Muscle layer of colon (tissue), 2 donors: ENCODE results near the gene UTY.
"Not testable (repeated sequence)": the region's sequence is repeated elsewhere in the genome, so short reads cannot be mapped to it uniquely, and the experiment has no call there.

Source experiments
- H3K27ac ChIP-seq: one replicate; pipeline ENCODE4 v1.7.0; 2013; ENCODE audit warnings: low read depth, mild to moderate bottlenecking, low read length, moderate library complexity
- H3K27me3 ChIP-seq, 2 donors: one replicate each; pipeline ENCODE4 v1.7.0; 2013; ENCODE audit warnings: low read length in 2 of 2, mild to moderate bottlenecking in 2 of 2; ENCODE audit not compliant: insufficient read depth in 2 of 2, control insufficient read depth in 1 of 2
- H3K36me3 ChIP-seq: one replicate; pipeline ENCODE4 v1.7.0; 2013; ENCODE audit warnings: mild to moderate bottlenecking, low read length; ENCODE audit not compliant: insufficient read depth
- H3K4me1 ChIP-seq: one replicate; pipeline ENCODE4 v1.7.0; 2013; ENCODE audit warnings: mild to moderate bottlenecking, low read length; ENCODE audit not compliant: insufficient read depth
- H3K4me3 ChIP-seq, 2 donors: one replicate each; pipeline ENCODE4 v1.7.0; 2013; ENCODE audit warnings: low read length in 2 of 2, low read depth in 1 of 2, mild to moderate bottlenecking in 1 of 2, moderate library complexity in 1 of 2
- H3K9ac ChIP-seq: one replicate; pipeline ENCODE4 v1.7.0; 2013; ENCODE audit warnings: low read length
- H3K9me3 ChIP-seq: one replicate; pipeline ENCODE4 v1.7.0; 2013; ENCODE audit warnings: mild to moderate bottlenecking, low read length
- donor health status: abdominal sarcoma.
- donor health status: Adenocarcinoma of cecum.

Gene UTY

GRCh38 chrY:13291199-13291598 lies 188.6 kb downstream of the UTY start:
- no peak overlapping the region for H3K9ac ChIP-seq
- H3K27ac ChIP-seq: no peak overlapping the region

GRCh38 chrY:13282151-13283054 lies 197.4 kb downstream of the UTY start:
- not testable (repeated sequence) for H3K9me3 ChIP-seq, H3K9ac ChIP-seq, H3K4me3 ChIP-seq, H3K27me3 ChIP-seq, H3K27ac ChIP-seq, H3K36me3 ChIP-seq, H3K4me1 ChIP-seq

More at GRCh38 chrY:13291199-13291598, 188.6 kb downstream of the UTY start:
- Histone ChIP-seq H3K27me3 (no peaks in the 10 kb centered on the region), H3K4me1 (no peaks in the 10 kb centered on the region), H3K4me3 (no peak overlapping the region), H3K9me3 (no peaks in the 10 kb centered on the region), H3K36me3 (no peaks in the 10 kb centered on the region)

- H3K36me3 ChIP-seq: no peaks in the 10 kb centered on the region
- no peaks in the 10 kb centered on the region for H3K27me3 ChIP-seq
- H3K4me1 ChIP-seq: no peaks in the 10 kb centered on the region
- no peak overlapping the region for H3K27ac ChIP-seq
- H3K4me3 ChIP-seq: no peak overlapping the region
- no peak overlapping the region for H3K9ac ChIP-seq
- no peaks in the 10 kb centered on the region for H3K9me3 ChIP-seq
Measured at GRCh38 chrY:13279561-13279960, 200.3 kb downstream of the UTY start.

GRCh38 chrY:13271706-13272105 lies 208.1 kb downstream of the UTY start:
- no peak overlapping the region for H3K27ac ChIP-seq
- H3K36me3 ChIP-seq: no peaks in the 10 kb centered on the region
- H3K9me3 ChIP-seq: no peaks in the 10 kb centered on the region
- no peaks in the 10 kb centered on the region for H3K4me1 ChIP-seq
- H3K27me3 ChIP-seq: no peaks in the 10 kb centered on the region
- no peak overlapping the region for H3K4me3 ChIP-seq
- no peak overlapping the region for H3K9ac ChIP-seq

- H3K4me1 ChIP-seq, H3K9me3 ChIP-seq, H3K9ac ChIP-seq, H3K27ac ChIP-seq, H3K36me3 ChIP-seq, H3K27me3 ChIP-seq, H3K4me3 ChIP-seq: not testable (repeated sequence)
Measured at GRCh38 chrY:13253941-13254440, 225.8 kb downstream of the UTY start.

GRCh38 chrY:13250421-13250820 lies 229.4 kb downstream of the UTY start:
- no peak overlapping the region for H3K27ac ChIP-seq
- H3K9me3 ChIP-seq: no peaks in the 10 kb centered on the region
- H3K4me3 ChIP-seq: no peak overlapping the region
- H3K36me3 ChIP-seq: no peaks in the 10 kb centered on the region
- no peaks in the 10 kb centered on the region for H3K4me1 ChIP-seq
- H3K27me3 ChIP-seq: no peaks in the 10 kb centered on the region
- H3K9ac ChIP-seq: no peak overlapping the region

- Histone ChIP-seq H3K9ac (no peak overlapping the region), H3K4me3 (no peak overlapping the region), H3K36me3 (no peaks in the 10 kb centered on the region), H3K4me1 (no peaks in the 10 kb centered on the region), H3K9me3 (no peaks in the 10 kb centered on the region), H3K27me3 (no peaks in the 10 kb centered on the region), H3K27ac (no peak overlapping the region)
Measured at GRCh38 chrY:13243716-13244115, 236.1 kb downstream of the UTY start.

- Histone ChIP-seq H3K27ac (no peak overlapping the region), H3K27me3 (no peaks in the 10 kb centered on the region), H3K9ac (no peak overlapping the region), H3K4me1 (no peaks in the 10 kb centered on the region), H3K36me3 (no peaks in the 10 kb centered on the region), H3K4me3 (no peak overlapping the region), H3K9me3 (no peaks in the 10 kb centered on the region)
Measured at GRCh38 chrY:13233901-13234300, 245.9 kb downstream of the UTY start.

GRCh38 chrY:13233118-13233517 lies 246.7 kb downstream of the UTY start:
- no peaks in the 10 kb centered on the region for H3K4me1 ChIP-seq
- H3K9me3 ChIP-seq: no peaks in the 10 kb centered on the region
- no peaks in the 10 kb centered on the region for H3K36me3 ChIP-seq
- H3K4me3 ChIP-seq: no peak overlapping the region
- no peak overlapping the region for H3K9ac ChIP-seq
- no peaks in the 10 kb centered on the region for H3K27me3 ChIP-seq
- no peak overlapping the region for H3K27ac ChIP-seq

- Histone ChIP-seq H3K4me1 (no peaks in the 10 kb centered on the region), H3K9me3 (no peaks in the 10 kb centered on the region), H3K27ac (no peak overlapping the region)
Measured at GRCh38 chrY:13227354-13227953, 252.4 kb downstream of the UTY start.

GRCh38 chrY:13210961-13211646 lies 268.7 kb downstream of the UTY start:
- Histone ChIP-seq H3K4me1 (no peaks in the 10 kb centered on the region), H3K9ac (no peak overlapping the region), H3K9me3 (no peaks in the 10 kb centered on the region), H3K27ac (no peak overlapping the region), H3K27me3 (no peaks in the 10 kb centered on the region), H3K36me3 (no peaks in the 10 kb centered on the region), H3K4me3 (no peak overlapping the region)

More at GRCh38 chrY:13227354-13227953, 252.4 kb downstream of the UTY start:
- Histone ChIP-seq H3K4me3 (no peak overlapping the region), H3K36me3 (no peaks in the 10 kb centered on the region), H3K9ac (no peak overlapping the region), H3K27me3 (no peaks in the 10 kb centered on the region)
